T-helper 1 cell treated with Interleukin-12 subunit alpha and Interleukin-12 subunit beta and Interleukin-4 antibody, amounts not matched to agents 30 μg/mL and 1 μg/mL, for 36 hours (primary cell): ENCODE results near the gene EML3.

Experiments used
- H3K27ac Mint-ChIP-seq: one replicate; pipeline ENCODE4 v1.8.0; 2021; ENCODE audit warnings: mild to moderate bottlenecking, mixed read lengths
- H3K27me3 Mint-ChIP-seq: one replicate; pipeline ENCODE4 v1.8.0; 2021; ENCODE audit warnings: low read depth, mixed read lengths
- H3K36me3 Mint-ChIP-seq: one replicate; pipeline ENCODE4 v1.8.0; 2021; ENCODE audit warnings: low read depth, mixed read lengths
- H3K4me1 Mint-ChIP-seq: one replicate; pipeline ENCODE4 v1.8.0; 2021; ENCODE audit warnings: low read depth, mixed read lengths
- H3K4me3 Mint-ChIP-seq: one replicate; pipeline ENCODE4 v1.8.0; 2021; ENCODE audit warnings: mild to moderate bottlenecking, moderate library complexity, mixed read lengths
- H3K9me3 Mint-ChIP-seq: one replicate; pipeline ENCODE4 v1.8.0; 2021; ENCODE audit warnings: mixed read lengths

The EML3 gene

GRCh38 chr11:62559204-62559603 lies 53.4 kb downstream of the EML3 start:
- no peaks in the 10 kb centered on the region for H3K9me3 Mint-ChIP-seq
- H3K36me3 Mint-ChIP-seq = peaks cover 44% of the 10 kb centered on the region
- H3K4me3 Mint-ChIP-seq = peak overlapping the region; percentile 35
- H3K4me1 Mint-ChIP-seq = peaks cover 64% of the 10 kb centered on the region
- no peaks in the 10 kb centered on the region for H3K27me3 Mint-ChIP-seq
- peak overlapping the region; percentile 80 for H3K27ac Mint-ChIP-seq

GRCh38 chr11:62558669-62559068 lies 53.9 kb downstream of the EML3 start:
- H3K36me3 Mint-ChIP-seq = peaks cover 41% of the 10 kb centered on the region
- peak overlapping the region; percentile 49 for H3K27ac Mint-ChIP-seq
- H3K4me3 Mint-ChIP-seq = no peak overlapping the region
- peaks cover 66% of the 10 kb centered on the region for H3K4me1 Mint-ChIP-seq
- H3K27me3 Mint-ChIP-seq = no peaks in the 10 kb centered on the region
- no peaks in the 10 kb centered on the region for H3K9me3 Mint-ChIP-seq

GRCh38 chr11:62556875-62557631 lies 55.5 kb downstream of the EML3 start:
- no peaks in the 10 kb centered on the region for H3K27me3 Mint-ChIP-seq
- H3K9me3 Mint-ChIP-seq = no peaks in the 10 kb centered on the region
- H3K36me3 Mint-ChIP-seq = peaks cover 32% of the 10 kb centered on the region
- peak overlapping the region; percentile 83 for H3K4me3 Mint-ChIP-seq
- H3K4me1 Mint-ChIP-seq = peaks cover 77% of the 10 kb centered on the region
- peak overlapping the region; percentile 99 for H3K27ac Mint-ChIP-seq

GRCh38 chr11:62556108-62556874 lies 56.3 kb downstream of the EML3 start:
- Mint-ChIP-seq H3K4me1 (peaks cover 81% of the 10 kb centered on the region), H3K9me3 (no peaks in the 10 kb centered on the region), H3K36me3 (peaks cover 27% of the 10 kb centered on the region), H3K27ac (peak overlapping the region; percentile 99), H3K27me3 (no peaks in the 10 kb centered on the region), H3K4me3 (peak overlapping the region; percentile 83)

- peaks cover 82% of the 10 kb centered on the region for H3K4me1 Mint-ChIP-seq
- peak overlapping the region; percentile 83 for H3K4me3 Mint-ChIP-seq
- no peaks in the 10 kb centered on the region for H3K27me3 Mint-ChIP-seq
- peaks cover 23% of the 10 kb centered on the region for H3K36me3 Mint-ChIP-seq
- peak overlapping the region; percentile 99 for H3K27ac Mint-ChIP-seq
- H3K9me3 Mint-ChIP-seq = no peaks in the 10 kb centered on the region
These were observed 57.0 kb downstream of the EML3 start for GRCh38 chr11:62555464-62556107.

- Mint-ChIP-seq H3K4me3 (peak overlapping the region; percentile 50), H3K36me3 (peaks cover 13% of the 10 kb centered on the region), H3K4me1 (peaks cover 76% of the 10 kb centered on the region)
These were observed 58.0 kb downstream of the EML3 start for GRCh38 chr11:62554387-62555167.

GRCh38 chr11:62553839-62554361 lies 58.7 kb downstream of the EML3 start:
- Mint-ChIP-seq H3K36me3 (peaks cover 7% of the 10 kb centered on the region), H3K9me3 (no peaks in the 10 kb centered on the region), H3K4me1 (peaks cover 69% of the 10 kb centered on the region), H3K27ac (peak overlapping the region; percentile 99), H3K27me3 (peaks cover 9% of the 10 kb centered on the region), H3K4me3 (peak overlapping the region; percentile 50)

More at GRCh38 chr11:62554387-62555167, 58.0 kb downstream of the EML3 start:
- H3K9me3 Mint-ChIP-seq = no peaks in the 10 kb centered on the region
- H3K27me3 Mint-ChIP-seq = peaks cover 9% of the 10 kb centered on the region
- H3K27ac Mint-ChIP-seq = peak overlapping the region; percentile 99

- H3K27ac Mint-ChIP-seq = peak overlapping the region; percentile 96
- no peaks in the 10 kb centered on the region for H3K9me3 Mint-ChIP-seq
- H3K27me3 Mint-ChIP-seq = peaks cover 12% of the 10 kb centered on the region
- peaks cover 3% of the 10 kb centered on the region for H3K36me3 Mint-ChIP-seq
- H3K4me1 Mint-ChIP-seq = peaks cover 69% of the 10 kb centered on the region
- peak overlapping the region; percentile 70 for H3K4me3 Mint-ChIP-seq
These were observed 59.3 kb downstream of the EML3 start for GRCh38 chr11:62553080-62553838.

GRCh38 chr11:62552485-62553079 lies 60.0 kb downstream of the EML3 start:
- peaks cover 17% of the 10 kb centered on the region for H3K27me3 Mint-ChIP-seq
- H3K36me3 Mint-ChIP-seq = peaks cover 1% of the 10 kb centered on the region
- peaks cover 75% of the 10 kb centered on the region for H3K4me1 Mint-ChIP-seq
- H3K27ac Mint-ChIP-seq = peak overlapping the region; percentile 96
- H3K9me3 Mint-ChIP-seq = no peaks in the 10 kb centered on the region
- peak overlapping the region; percentile 70 for H3K4me3 Mint-ChIP-seq
